PC-3 (cell line): Measurements from ENCODE around the gene GSX1.

ENCODE experiments used
- CTCF ChIP-seq: fragments of 300-600 bp; sonication (generic); conservative IDR thresholded peaks from 2 replicates; pipeline ENCODE4 v1.5.1; 2017; ENCODE audit warnings: antibody characterized with exemption, low read depth, mild to moderate bottlenecking, low read length
- EZH2 ChIP-seq: fragments of 300-600 bp; sonication (generic); IDR thresholded peaks from one replicate; pipeline ENCODE4 v1.6.1; 2017; ENCODE audit warnings: antibody characterized with exemption, mild to moderate bottlenecking, low read length; ENCODE audit not compliant: unreplicated experiment
- EZH2phosphoT487 ChIP-seq: fragments of 300-600 bp; sonication (generic); IDR thresholded peaks from 2 replicates; pipeline ENCODE4 v1.6.1; 2018; ENCODE audit warnings: mild to moderate bottlenecking, antibody characterized with exemption, low read length, borderline replicate concordance

GRCh38 chr13:27806744-27807387 lies 14.6 kb downstream of the GSX1 start:
- TF ChIP-seq CTCF (no peak), EZH2 (no peak), EZH2phosphoT487 (no peak)
